GM18507 (cell line): ENCODE data around the gene SIK3.

Experiments used
- DNase-seq: peaks from one replicate; pipeline ENCODE4 v3.0.0; 2011; ENCODE audit warnings: low read depth; ENCODE audit not compliant: insufficient read length; ENCODE audit errors: extremely low spot score
- FAIRE-seq: peaks from 2 replicates; lab custom pipeline; 2011; peaks lifted over from hg19 to GRCh38; lab: Jason Lieb, UNC

Gene SIK3

DNA sequence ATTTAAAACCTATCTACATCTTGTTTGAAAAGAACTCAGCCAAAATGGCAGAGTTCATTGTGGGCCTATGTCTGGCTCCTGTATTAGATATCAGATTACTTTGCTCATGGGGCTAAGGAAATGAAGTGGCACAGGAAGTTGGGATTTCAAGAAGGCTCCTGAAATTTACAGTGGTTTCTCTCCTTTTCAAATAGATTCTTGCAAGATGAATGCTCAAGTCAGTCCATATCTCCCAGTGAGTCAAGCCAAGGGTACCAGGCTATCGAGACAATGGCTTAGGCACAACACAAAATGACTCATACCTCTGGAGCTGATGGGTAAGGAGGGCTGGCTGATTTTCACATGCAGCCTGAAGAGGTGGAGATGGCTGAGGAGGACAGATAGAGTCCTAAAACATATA is 236.7 kb downstream of the SIK3 start:
- FAIRE-seq (no peak), DNase-seq (no peak)

GRCh38 chr11:116860303-116860702 is 237.9 kb downstream of the SIK3 start:
- FAIRE-seq (no peak), DNase-seq (no peak)

DNA sequence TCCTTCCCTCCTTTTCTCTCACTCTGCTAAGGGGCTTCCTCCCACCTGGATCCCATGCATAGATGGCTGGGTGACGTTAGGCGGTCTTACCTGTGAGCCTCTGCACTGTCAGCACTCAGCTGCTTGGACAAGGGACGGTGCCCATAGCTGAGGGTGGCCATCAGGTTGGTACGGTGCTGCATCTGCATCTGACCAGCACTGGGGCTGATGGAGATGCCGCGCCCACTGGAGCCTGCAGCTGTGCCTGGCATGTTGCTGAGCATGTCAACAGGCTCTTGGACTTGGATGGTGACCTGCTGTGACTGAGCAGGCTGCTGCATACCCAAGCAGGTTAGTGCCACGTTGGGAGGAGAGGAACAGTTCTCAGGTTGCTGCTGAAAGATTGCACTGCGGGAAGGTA is 239.1 kb downstream of the SIK3 start:
- FAIRE-seq = no peak
- no peak for DNase-seq

- FAIRE-seq (no peak), DNase-seq (no peak)
These were observed 240.3 kb downstream of the SIK3 start for GRCh38 chr11:116857936-116858335.

- DNase-seq = no peak
- FAIRE-seq = no peak
These were observed 240.9 kb downstream of the SIK3 start for GRCh38 chr11:116857316-116857715.

DNA sequence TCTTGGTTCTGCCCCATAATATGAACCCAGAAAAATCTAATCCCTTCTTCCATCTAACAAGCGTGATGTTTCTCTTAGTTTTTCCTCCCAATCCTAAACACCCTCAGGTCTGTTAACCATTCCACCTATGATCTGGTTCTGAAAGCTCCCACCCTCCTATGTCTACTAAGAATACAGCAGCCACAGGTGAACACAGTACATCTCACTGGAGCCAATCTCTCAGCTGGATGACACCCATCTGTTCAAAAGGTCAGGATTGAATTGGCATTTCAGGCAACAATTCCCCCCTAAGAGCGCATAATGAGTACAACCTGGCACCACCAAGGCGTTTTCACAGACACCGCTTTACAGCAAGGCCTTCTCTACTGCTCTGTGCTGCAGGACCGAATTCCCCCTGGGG is 241.8 kb downstream of the SIK3 start:
- FAIRE-seq (no peak), DNase-seq (no peak)

GRCh38 chr11:116855413-116855812 is 242.8 kb downstream of the SIK3 start:
- FAIRE-seq (no peak), DNase-seq (no peak)

- DNase-seq = peak; percentile 73
- peak; percentile 95 for FAIRE-seq
These were observed 244.7 kb downstream of the SIK3 start for GRCh38 chr11:116853461-116854073.

- DNase-seq = no peak
- peak; percentile 46 for FAIRE-seq
These were observed 245.8 kb downstream of the SIK3 start for GRCh38 chr11:116852261-116853031.

DNA sequence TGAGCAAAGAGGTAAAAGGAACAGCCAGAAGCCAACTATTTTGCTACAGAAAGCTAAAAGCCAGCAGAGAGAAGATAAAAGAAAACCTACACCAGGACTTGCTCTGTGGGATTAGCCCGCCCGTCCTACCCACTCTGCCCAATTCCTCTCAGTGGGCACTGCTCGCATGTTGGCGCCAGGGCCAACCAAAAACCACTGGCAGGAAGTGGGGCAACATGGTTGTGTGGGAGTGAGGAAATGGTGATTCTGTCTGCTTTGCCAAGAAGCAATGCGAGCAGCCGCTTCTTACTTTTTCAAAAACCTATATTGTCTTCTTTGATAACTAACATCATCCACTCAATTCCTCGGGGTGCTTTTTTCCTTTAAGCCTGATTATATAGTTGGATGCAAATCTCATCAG is 246.6 kb downstream of the SIK3 start:
- DNase-seq (no peak), FAIRE-seq (peak; percentile 44)

DNA sequence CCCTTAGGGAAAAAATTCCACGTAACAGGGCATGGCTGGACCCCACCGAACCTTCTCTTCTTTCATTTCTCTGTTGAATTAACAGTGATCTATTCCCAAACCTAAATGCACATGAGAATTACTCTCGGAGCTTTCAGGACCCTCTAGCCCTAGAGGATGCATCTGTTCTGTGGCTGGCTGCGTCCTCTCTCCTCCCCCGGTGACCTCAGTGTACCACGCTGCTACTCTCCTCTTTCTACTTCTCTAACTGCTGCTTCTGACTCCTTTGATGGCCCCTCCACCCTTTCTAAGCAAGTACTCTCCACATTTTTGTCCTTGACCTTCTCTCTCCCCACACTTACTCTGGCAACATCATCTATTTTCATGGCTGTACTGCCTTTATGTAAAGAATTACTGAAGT is 248.7 kb downstream of the SIK3 start:
- no peak for FAIRE-seq
- DNase-seq = no peak

DNA sequence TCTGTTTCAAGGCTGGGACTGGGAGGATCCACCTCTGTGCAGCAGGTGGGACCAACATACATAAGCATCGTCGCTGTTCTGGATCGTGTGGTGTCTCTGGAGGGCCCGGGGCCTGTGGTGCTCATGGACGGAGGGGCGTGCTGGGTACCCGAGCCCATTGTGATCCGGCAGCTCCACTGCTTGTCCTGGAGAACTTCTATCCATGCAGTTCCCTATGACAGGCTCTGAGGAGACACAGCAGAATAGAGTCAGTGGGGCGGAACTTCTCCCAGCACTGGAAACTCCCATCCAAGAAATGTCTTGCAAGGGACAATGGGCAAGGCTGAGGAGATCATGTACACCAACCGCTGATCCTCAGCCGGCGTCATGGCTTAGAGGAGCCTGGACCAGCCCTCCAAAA is 249.2 kb downstream of the SIK3 start:
- DNase-seq (no peak), FAIRE-seq (no peak)

DNA sequence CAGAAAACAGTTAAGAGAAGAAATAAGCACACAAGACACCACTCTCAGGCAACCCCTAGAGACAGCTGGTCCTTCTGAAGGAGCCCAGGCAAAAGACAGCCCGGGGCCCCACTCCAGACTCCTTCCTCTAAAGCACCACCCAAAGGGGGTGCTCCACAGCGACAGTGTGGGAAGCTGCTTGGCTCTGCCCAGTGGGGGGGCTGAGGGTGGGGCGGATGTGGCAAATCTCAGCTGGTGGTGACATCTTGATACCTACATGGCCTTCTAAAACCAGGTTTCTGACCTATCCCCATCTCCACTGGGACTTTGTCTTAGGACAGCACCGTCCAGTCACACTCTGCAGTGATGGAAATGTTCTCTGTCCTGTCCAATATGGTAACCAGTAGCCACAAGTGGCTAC is 250.6 kb downstream of the SIK3 start:
- no peak for FAIRE-seq
- DNase-seq = no peak

DNA sequence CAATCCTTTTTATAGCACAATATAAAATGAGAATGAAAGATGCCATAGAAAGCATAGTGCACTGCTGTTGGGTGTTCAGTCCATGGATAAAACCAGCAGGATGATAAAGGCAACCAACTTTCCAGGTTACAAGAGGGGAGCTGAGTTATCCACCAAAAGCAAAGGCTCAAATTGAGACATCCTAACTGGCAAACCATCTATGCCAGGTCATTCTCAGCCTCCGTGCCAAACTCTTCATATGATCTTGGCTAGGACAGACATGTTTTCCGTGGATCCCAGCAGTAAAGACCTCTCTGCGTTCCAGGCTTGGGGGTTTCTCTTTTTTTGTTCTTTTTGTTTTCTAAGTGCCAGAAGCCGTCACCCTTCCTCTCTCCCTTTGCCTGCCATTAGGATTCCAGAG is 253.5 kb downstream of the SIK3 start:
- FAIRE-seq (no peak), DNase-seq (no peak)

DNA sequence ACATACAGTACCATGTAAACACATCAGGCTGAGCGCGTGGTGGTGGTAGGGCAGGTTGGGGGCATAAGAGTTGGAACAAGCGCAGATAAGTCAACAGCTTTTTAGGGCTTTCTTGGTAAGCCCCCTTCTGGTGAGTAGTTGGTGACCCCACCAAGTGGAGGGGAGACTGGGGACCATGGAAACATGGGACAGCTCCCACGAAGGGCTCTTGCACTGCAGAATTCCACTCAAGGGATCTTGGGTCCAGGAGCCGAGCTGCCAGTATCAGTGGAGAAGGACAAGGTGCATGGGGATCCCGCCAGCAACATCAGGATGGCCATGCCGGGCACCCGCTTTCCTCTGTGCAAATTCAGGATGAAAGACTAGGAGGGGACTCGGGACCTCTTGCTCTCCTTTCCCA is 254.6 kb downstream of the SIK3 start:
- DNase-seq (no peak), FAIRE-seq (no peak)

- no peak for DNase-seq
- no peak for FAIRE-seq
These were observed 255.3 kb downstream of the SIK3 start for GRCh38 chr11:116842909-116843308.

GRCh38 chr11:116842117-116842516 is 256.1 kb downstream of the SIK3 start:
- no peak for FAIRE-seq
- DNase-seq = no peak

- FAIRE-seq (no peak), DNase-seq (no peak)
These were observed 257.4 kb downstream of the SIK3 start for GRCh38 chr11:116840746-116841296.

- DNase-seq (no peak), FAIRE-seq (no peak)
These were observed 257.9 kb downstream of the SIK3 start for GRCh38 chr11:116840224-116840745.

- DNase-seq (no peak), FAIRE-seq (no peak)
These were observed 259.7 kb downstream of the SIK3 start for GRCh38 chr11:116838321-116839084.
